Measurements from ENCODE around the gene SBK2.

Gene SBK2

GRCh38 chr19:55493052-55493644, 43.8 kb downstream of the SBK2 start:
- Histone ChIP-seq H3K9me3 (ENCODE audit: insufficient read depth, low read length) (no peaks in the 10 kb centered on the region), H3K9ac (ENCODE audit: low read length) (no peak overlapping the region), H2AFZ (ENCODE audit: low read depth, low read length, severe bottlenecking) (no peak overlapping the region), H3F3A (ENCODE audit: insufficient read depth) (no peaks in the 10 kb centered on the region), H3K36me3 (ENCODE audit: low read length) (no peaks in the 10 kb centered on the region), H4K20me1 (ENCODE audit: low read depth, low read length) (no peaks in the 10 kb centered on the region), H3K4me3 (ENCODE audit: insufficient read depth, low read length, poor library complexity, severe bottlenecking) (no peak overlapping the region), H3K27me3 (ENCODE audit: low read length) (no peaks in the 10 kb centered on the region), H3K79me2 (ENCODE audit: insufficient read depth, low read length) (no peaks in the 10 kb centered on the region), H3K4me2 (ENCODE audit: low read depth, low read length, poor library complexity, severe bottlenecking) (no peak overlapping the region), H3K27ac (ENCODE audit: low read depth, low read length) (no peak overlapping the region), H3K9me2 (replicated peaks; ENCODE audit: insufficient read depth, low read length) (no peaks in the 10 kb centered on the region)
- TF ChIP-seq EZH2phosphoT487 (conservative IDR thresholded peaks at IDR 0.05; ENCODE audit: low read length) = no peak
- TF ChIP-seq CTCF (IDR thresholded peaks at IDR 0.05; ENCODE audit: insufficient read depth, low read length, poor library complexity, severe bottlenecking) = no peak

GRCh38 chr19:55492362-55492944, 44.5 kb downstream of the SBK2 start:
- no peak overlapping the region for H3K27ac ChIP-seq (ENCODE audit: low read depth, low read length)
- no peaks in the 10 kb centered on the region for H3K9me3 ChIP-seq (ENCODE audit: insufficient read depth, low read length)
- no peak overlapping the region for H3K9ac ChIP-seq (ENCODE audit: low read length)
- TF ChIP-seq CTCF (IDR thresholded peaks at IDR 0.05; ENCODE audit: insufficient read depth, low read length, poor library complexity, severe bottlenecking) (no peak), EZH2phosphoT487 (conservative IDR thresholded peaks at IDR 0.05; ENCODE audit: low read length) (no peak)
- no peaks in the 10 kb centered on the region for H3K9me2 ChIP-seq (replicated peaks; ENCODE audit: insufficient read depth, low read length)
- H3K36me3 ChIP-seq (ENCODE audit: low read length) = no peaks in the 10 kb centered on the region
- no peaks in the 10 kb centered on the region for H3K27me3 ChIP-seq (ENCODE audit: low read length)
- no peaks in the 10 kb centered on the region for H3F3A ChIP-seq (ENCODE audit: insufficient read depth)
- no peak overlapping the region for H3K4me2 ChIP-seq (ENCODE audit: low read depth, low read length, poor library complexity, severe bottlenecking)
- H3K79me2 ChIP-seq (ENCODE audit: insufficient read depth, low read length) = no peaks in the 10 kb centered on the region
- H4K20me1 ChIP-seq (ENCODE audit: low read depth, low read length) = no peaks in the 10 kb centered on the region
- H2AFZ ChIP-seq (ENCODE audit: low read depth, low read length, severe bottlenecking) = no peak overlapping the region
- no peak overlapping the region for H3K4me3 ChIP-seq (ENCODE audit: insufficient read depth, low read length, poor library complexity, severe bottlenecking)

- Histone ChIP-seq H2AFZ (ENCODE audit: low read depth, low read length, severe bottlenecking) (no peak overlapping the region), H3K27ac (ENCODE audit: low read depth, low read length) (no peak overlapping the region), H3K9me3 (ENCODE audit: insufficient read depth, low read length) (no peaks in the 10 kb centered on the region), H3K4me3 (ENCODE audit: insufficient read depth, low read length, poor library complexity, severe bottlenecking) (no peak overlapping the region), H3K4me2 (ENCODE audit: low read depth, low read length, poor library complexity, severe bottlenecking) (no peak overlapping the region), H3K9ac (ENCODE audit: low read length) (no peak overlapping the region), H3K36me3 (ENCODE audit: low read length) (no peaks in the 10 kb centered on the region), H3K79me2 (ENCODE audit: insufficient read depth, low read length) (no peaks in the 10 kb centered on the region), H3K27me3 (ENCODE audit: low read length) (no peaks in the 10 kb centered on the region), H3F3A (ENCODE audit: insufficient read depth) (0 out of 2 replicates have a peak, but pooled peaks cover 3% of the 10 kb centered on the region), H3K9me2 (replicated peaks; ENCODE audit: insufficient read depth, low read length) (no peaks in the 10 kb centered on the region), H4K20me1 (ENCODE audit: low read depth, low read length) (no peaks in the 10 kb centered on the region)
- TF ChIP-seq EZH2phosphoT487 (conservative IDR thresholded peaks at IDR 0.05; ENCODE audit: low read length) (no peak), CTCF (IDR thresholded peaks at IDR 0.05; ENCODE audit: insufficient read depth, low read length, poor library complexity, severe bottlenecking) (no peak)
Measured at GRCh38 chr19:55491546-55492360, 45.2 kb downstream of the SBK2 start.
